NCI-H526 treated with DMSO at 0.1 percent for 48 hours (cell line): Measurements from ENCODE around the gene CD63.

Experiments
- DNase-seq: peaks from one replicate; lab custom pipeline; 2025; lab: John Stamatoyannopoulos, UW

Gene CD63

GRCh38 chr12:55686366-55687010 is 42.3 kb downstream of the CD63 start:
- DNase-seq, result no peak

- no peak for DNase-seq
These were observed 43.1 kb downstream of the CD63 start for GRCh38 chr12:55685671-55686070.

DNA sequence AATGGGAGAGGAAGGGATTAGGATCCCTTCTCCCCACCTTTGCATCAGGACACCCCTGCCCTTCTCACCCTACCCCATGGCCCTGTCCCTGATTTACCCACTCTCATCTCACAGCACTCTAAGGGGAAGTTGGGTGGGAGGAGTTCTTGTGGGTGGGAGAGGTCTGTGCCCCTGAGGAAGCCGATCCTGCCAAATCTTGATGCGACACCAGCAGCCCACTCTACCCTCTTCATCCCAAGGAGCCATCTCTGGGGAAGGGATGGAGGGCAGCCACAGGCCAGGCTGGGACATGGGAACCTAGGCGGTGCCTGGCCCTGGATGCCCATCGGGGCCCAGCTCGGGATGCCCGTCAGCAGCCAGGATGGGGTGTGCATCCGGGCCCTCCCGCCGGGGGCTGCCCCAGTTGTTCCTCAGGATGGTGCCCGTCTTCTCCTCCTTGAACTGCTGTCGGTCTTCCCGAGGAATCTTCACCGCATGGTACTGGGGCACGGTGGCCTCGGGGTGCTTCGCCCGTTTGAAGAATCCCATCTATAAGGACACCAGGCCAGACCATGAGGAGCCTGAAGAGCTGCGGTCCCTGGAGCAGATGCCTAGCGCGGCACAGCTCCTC is 43.9 kb downstream of the CD63 start:
- DNase-seq, result no peak

DNA sequence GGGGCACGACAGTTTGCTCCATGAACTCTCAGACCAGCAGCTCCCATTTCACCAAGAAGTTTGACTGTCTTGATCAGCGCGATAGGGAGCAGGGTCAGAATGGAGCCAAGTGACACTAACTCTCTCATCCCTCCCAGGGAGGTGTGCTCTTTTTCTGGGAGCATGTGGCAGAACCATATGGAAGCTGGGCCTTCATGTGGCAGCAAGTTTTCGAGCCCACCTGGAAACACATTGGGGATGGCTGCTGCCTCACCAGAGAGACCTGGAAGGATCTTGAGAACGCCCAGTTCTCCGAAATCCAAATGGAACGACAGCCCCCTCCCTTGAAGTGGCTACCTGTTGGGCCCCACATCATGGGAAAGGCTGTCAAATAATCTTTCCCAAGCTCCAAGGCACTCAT is 45.1 kb downstream of the CD63 start:
- no peak for DNase-seq

GRCh38 chr12:55682087-55682796 is 46.6 kb downstream of the CD63 start:
- DNase-seq, result no peak

DNA sequence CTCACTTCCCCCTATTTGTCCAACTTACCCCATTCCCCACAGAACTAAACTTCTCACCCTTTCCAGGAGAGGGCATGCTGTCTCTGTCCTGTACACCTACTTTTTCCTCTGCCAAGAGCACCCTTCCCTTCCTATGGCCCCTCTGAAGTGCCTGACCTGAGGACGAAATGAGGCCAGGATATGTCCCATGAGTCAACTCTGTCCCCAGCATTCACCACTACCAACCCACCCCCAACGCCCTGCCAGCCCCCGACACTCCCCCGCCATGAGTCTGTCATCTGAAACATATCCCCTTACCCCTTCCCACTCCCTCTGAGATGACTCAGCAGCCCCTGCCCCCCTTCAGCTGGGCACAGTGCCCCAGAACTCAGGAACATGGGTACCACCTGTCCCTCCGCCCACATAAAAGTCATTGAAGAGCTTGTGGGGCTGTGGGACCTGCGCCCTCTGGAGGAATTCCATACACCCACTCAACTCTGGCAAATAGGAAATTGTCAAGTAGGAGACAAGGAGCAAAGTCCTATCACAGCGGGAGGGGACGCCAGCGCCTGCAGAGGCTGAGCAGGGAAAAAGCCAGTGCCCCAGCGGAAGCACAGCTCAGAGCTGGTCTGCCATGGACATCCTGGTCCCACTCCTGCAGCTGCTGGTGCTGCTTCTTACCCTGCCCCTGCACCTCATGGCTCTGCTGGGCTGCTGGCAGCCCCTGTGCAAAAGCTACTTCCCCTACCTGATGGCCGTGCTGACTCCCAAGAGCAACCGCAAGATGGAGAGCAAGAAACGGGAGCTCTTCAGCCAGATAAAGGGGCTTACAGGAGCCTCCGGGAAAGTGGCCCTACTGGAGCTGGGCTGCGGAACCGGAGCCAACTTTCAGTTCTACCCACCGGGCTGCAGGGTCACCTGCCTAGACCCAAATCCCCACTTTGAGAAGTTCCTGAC is 47.4 kb downstream of the CD63 start:
- peak; percentile 39 for DNase-seq

DNA sequence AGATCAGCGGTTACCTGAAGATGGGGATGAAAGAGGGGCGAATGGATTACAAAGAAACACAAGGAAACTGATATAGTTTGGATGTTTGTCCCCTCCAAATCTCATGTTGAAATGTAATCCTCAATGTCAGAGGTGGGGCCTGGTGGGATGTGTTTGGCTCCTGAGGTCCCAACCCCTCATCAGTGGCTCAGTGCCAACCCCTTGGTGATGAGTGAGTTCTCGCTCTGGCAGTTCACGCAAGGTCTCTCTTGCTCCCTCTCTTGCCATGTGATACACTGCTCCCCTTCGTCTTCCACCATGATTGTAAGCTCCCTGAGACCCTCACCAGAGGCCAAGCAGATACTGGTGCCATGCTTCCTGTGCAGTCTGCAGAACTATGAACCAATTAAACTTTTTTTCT is 49.1 kb downstream of the CD63 start:
- DNase-seq, result no peak

DNA sequence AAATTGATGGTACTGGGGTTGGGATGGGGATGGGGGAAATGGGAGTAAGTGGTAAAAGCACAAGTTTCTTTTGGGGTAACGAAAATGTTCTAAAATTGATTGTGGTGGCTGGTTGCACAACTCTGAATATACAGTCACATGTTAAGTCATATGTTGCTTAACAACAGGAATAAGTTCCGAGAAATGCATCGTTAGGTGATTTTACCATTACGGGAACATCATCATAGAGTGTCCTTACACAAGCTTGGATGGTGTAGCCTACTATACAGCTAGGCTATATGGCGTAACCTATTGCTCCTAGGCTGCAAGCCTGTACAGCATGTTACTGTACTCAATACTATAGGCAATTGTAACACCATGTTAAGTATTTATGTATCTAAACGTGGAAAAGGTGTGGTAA is 52.1 kb downstream of the CD63 start:
- no peak for DNase-seq

DNA sequence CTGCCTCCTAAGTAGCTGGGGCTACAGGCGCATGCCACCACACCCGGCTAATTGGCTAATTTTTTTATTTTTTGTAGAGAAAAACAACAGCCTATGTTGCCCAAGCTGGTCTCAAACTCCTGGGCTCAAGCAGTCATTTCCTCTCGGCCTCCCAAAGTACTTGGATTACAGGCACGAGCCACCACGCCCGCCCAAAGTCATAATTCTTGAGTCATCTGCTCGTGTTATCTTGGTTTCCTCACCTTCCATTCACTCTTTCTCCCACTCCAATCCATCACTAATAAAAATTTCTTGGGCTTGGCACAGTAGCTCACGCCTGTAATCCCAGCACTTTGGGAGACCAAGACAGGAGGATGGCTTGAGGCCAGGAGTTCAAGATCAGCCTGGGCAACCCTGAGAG is 53.1 kb downstream of the CD63 start:
- no peak for DNase-seq
